Measurements from ENCODE around the gene CD96.

The CD96 gene

DNA sequence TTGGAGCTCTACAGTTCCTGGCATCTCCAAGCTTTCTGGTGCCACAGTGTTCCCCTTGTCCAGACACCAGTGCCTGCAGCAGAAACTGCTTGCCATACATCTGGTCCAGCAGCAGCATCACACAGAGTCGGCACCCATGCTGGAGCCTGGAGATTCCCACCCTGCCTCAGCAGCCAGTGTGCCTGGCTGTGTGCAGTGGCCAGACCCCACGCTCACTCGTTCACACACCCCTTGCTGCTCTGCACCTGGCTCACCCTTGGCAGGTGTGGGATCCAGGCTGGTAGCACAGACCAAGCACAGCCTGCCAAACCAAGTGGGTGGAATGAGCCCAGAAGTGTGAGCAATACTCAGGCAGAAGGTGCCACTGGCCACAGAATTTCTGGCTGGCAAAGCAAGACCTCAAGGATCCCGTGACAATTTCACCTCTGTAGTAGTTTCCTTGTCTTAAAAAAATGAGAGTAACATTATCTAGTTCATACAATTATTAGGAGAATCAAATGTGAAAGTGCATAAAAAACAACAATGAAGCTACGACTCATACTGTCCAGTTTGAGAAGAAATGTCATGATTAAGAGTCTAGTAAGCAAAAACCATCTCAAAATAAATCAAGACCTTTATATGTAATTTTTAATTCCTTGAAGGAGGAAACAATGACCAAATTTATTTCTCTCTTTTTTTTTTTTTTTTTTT is 76.1 kb downstream of the CD96 start:
- Histone ChIP-seq H4K20me1 (ENCODE audit: insufficient read depth) (no peaks in the 10 kb centered on the region), H3K4me2 (no peak overlapping the region), H3K36me3 (ENCODE audit: insufficient read depth) (no peaks in the 10 kb centered on the region), H3K79me2 (ENCODE audit: insufficient read depth, low read depth) (no peaks in the 10 kb centered on the region), H3K4me1 (ENCODE audit: low read depth, poor library complexity, severe bottlenecking) (no peaks in the 10 kb centered on the region), H3K27me3 (ENCODE audit: insufficient read depth, low read depth) (no peaks in the 10 kb centered on the region), H3K27ac (no peak overlapping the region), H3K9ac (no peak overlapping the region), H2AFZ (ENCODE audit: low read depth) (no peak overlapping the region), H3K4me3 (IDR thresholded peaks at IDR 0.05; ENCODE audit: insufficient read depth, low read depth, low read length) (no peak overlapping the region)
- TF ChIP-seq, protein P1, sequence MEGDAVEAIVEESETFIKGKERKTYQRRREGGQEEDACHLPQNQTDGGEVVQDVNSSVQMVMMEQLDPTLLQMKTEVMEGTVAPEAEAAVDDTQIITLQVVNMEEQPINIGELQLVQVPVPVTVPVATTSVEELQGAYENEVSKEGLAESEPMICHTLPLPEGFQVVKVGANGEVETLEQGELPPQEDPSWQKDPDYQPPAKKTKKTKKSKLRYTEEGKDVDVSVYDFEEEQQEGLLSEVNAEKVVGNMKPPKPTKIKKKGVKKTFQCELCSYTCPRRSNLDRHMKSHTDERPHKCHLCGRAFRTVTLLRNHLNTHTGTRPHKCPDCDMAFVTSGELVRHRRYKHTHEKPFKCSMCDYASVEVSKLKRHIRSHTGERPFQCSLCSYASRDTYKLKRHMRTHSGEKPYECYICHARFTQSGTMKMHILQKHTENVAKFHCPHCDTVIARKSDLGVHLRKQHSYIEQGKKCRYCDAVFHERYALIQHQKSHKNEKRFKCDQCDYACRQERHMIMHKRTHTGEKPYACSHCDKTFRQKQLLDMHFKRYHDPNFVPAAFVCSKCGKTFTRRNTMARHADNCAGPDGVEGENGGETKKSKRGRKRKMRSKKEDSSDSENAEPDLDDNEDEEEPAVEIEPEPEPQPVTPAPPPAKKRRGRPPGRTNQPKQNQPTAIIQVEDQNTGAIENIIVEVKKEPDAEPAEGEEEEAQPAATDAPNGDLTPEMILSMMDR (conservative IDR thresholded peaks at IDR 0.05; ENCODE audit: low read depth, low read length) = no peak

DNA sequence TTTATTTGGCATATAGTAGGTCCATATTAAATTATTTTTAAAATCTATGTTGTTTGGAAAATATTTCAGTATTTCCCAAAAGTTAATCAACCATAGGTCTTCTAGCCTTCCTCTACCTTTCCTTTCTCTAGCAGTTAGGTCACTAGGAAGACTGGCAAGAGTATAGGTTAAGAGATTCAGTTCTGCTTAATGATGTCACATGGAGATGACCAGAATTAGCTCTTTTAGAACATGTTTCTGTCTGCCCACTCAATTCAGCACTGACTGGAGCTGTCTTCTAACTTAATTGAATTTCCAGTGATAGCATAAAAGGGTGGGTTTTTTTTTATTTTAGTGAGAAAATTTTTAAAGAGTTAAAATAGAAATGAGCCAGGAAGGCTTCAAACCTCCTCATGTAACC is 76.9 kb downstream of the CD96 start:
- no peaks in the 10 kb centered on the region for H3K36me3 ChIP-seq (ENCODE audit: insufficient read depth)
- H3K4me2 ChIP-seq = no peak overlapping the region
- TF ChIP-seq, protein P1 (conservative IDR thresholded peaks at IDR 0.05; ENCODE audit: low read depth, low read length) = no peak
- H3K27me3 ChIP-seq (ENCODE audit: insufficient read depth, low read depth) = no peaks in the 10 kb centered on the region
- no peak overlapping the region for H3K9ac ChIP-seq
- H4K20me1 ChIP-seq (ENCODE audit: insufficient read depth) = no peaks in the 10 kb centered on the region
- no peak overlapping the region for H3K4me3 ChIP-seq (IDR thresholded peaks at IDR 0.05; ENCODE audit: insufficient read depth, low read depth, low read length)
- H2AFZ ChIP-seq (ENCODE audit: low read depth) = no peak overlapping the region
- H3K27ac ChIP-seq = no peak overlapping the region
- H3K79me2 ChIP-seq (ENCODE audit: insufficient read depth, low read depth) = no peaks in the 10 kb centered on the region
- no peaks in the 10 kb centered on the region for H3K4me1 ChIP-seq (ENCODE audit: low read depth, poor library complexity, severe bottlenecking)

DNA sequence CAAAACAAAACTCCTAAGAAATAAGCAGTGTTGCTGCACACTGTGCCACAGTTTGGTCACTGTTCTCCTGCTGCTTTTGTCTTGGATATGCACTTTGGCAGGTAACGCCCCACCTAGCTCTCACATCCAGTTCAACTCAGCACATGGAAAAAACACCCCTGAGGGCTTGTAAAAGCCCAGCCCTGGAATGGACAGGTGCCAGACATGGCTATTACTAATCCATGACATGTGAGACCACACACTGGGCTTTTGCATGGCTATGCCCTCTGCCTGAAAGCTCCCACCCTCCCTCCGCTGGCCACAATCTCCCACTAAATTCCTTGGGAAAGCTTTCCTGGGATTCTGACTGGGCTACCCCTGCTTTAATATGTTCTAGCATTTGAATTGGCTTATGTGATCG is 77.8 kb downstream of the CD96 start:
- no peak overlapping the region for H2AFZ ChIP-seq (ENCODE audit: low read depth)
- H3K9ac ChIP-seq = no peak overlapping the region
- no peak overlapping the region for H3K4me2 ChIP-seq
- H3K4me3 ChIP-seq (IDR thresholded peaks at IDR 0.05; ENCODE audit: insufficient read depth, low read depth, low read length) = no peak overlapping the region
- no peaks in the 10 kb centered on the region for H3K4me1 ChIP-seq (ENCODE audit: low read depth, poor library complexity, severe bottlenecking)
- H4K20me1 ChIP-seq (ENCODE audit: insufficient read depth) = no peaks in the 10 kb centered on the region
- H3K27ac ChIP-seq = no peak overlapping the region
- H3K36me3 ChIP-seq (ENCODE audit: insufficient read depth) = no peaks in the 10 kb centered on the region
- TF ChIP-seq, protein P1 (conservative IDR thresholded peaks at IDR 0.05; ENCODE audit: low read depth, low read length) = no peak
- H3K79me2 ChIP-seq (ENCODE audit: insufficient read depth, low read depth) = no peaks in the 10 kb centered on the region
- no peaks in the 10 kb centered on the region for H3K27me3 ChIP-seq (ENCODE audit: insufficient read depth, low read depth)

DNA sequence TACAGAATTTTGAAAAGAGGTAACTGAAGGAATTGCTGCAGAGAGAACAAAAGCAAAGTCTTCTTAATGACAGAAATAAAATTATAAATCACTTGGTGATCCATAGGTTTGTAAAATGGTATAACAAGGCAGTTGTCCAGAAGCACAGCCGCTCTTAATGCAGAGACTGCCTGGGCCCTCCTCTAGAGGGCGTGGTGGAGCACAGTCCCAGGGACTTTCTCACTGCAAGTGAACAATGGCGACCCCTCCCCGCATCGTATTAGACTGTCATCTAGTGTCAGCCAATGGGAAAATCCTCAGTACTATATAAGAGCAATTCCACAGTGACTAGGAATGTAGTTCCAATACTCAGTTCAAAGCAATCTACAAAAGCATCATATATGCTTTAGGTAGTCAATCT is 79.5 kb downstream of the CD96 start:
- Histone ChIP-seq H3K27ac (no peak overlapping the region), H3K79me2 (ENCODE audit: insufficient read depth, low read depth) (no peaks in the 10 kb centered on the region), H3K36me3 (ENCODE audit: insufficient read depth) (no peaks in the 10 kb centered on the region), H3K4me2 (no peak overlapping the region), H3K27me3 (ENCODE audit: insufficient read depth, low read depth) (no peaks in the 10 kb centered on the region), H3K9ac (no peak overlapping the region), H3K4me3 (IDR thresholded peaks at IDR 0.05; ENCODE audit: insufficient read depth, low read depth, low read length) (no peak overlapping the region), H4K20me1 (ENCODE audit: insufficient read depth) (no peaks in the 10 kb centered on the region), H3K4me1 (ENCODE audit: low read depth, poor library complexity, severe bottlenecking) (no peaks in the 10 kb centered on the region), H2AFZ (ENCODE audit: low read depth) (no peak overlapping the region)
- TF ChIP-seq, protein P1 (conservative IDR thresholded peaks at IDR 0.05; ENCODE audit: low read depth, low read length) = peak; percentile 35; the same call in 1 of the 2 replicates
